Endothelial cell of umbilical vein (primary cell): ENCODE measurements around the gene BLTP3A. TPM values are rescaled to one million over a fixed set of nuclear protein-coding genes. Genes with fewer than 3 reads are reported as not detected.
"Not testable (repeated sequence)": the region's sequence is repeated elsewhere in the genome, so short reads cannot be mapped to it uniquely, and the experiment has no call there.

Source experiments
- BruUV-seq: library from RNA; stranded (reverse); fragments of 400-500 nt; replicated peaks from 2 replicates; lab custom pipeline; 2021; lab: Mats Ljungman, UMichigan
- CTCF ChIA-PET: fragments of 300-600, 350-600 bp; sonication (Branson Sonifier 250); formaldehyde crosslinking; loops from one replicate; lab custom pipeline; 2021; ENCODE audit warnings: antibody characterized with exemption, inconsistent platforms; lab: Charles Lee
- POLR2A ChIA-PET: fragments of 300-600, 350-600 bp; sonication (Branson Sonifier 250); formaldehyde crosslinking; loops from one replicate; lab custom pipeline; 2021; ENCODE audit warnings: antibody characterized with exemption, inconsistent platforms; lab: Charles Lee
- DNase-seq: peaks from one replicate; pipeline ENCODE4 v3.0.0-alpha.2; 2011; ENCODE audit warnings: low read depth, low spot score
- FAIRE-seq: peaks from 2 replicates; lab custom pipeline; 2011; peaks lifted over from hg19 to GRCh38; lab: Jason Lieb, UNC
- H2AFZ ChIP-seq: 2 replicates; pipeline ENCODE4 v1.6.0; 2012; ENCODE audit warnings: low read depth, low read length, control low read depth, inconsistent platforms
- H3K27ac ChIP-seq: 2 replicates; pipeline ENCODE4 v1.5.1; 2011; ENCODE audit warnings: low read depth, mild to moderate bottlenecking, control low read depth, low read length, moderate library complexity; ENCODE audit not compliant: insufficient read depth
- H3K27me3 ChIP-seq, 2 experiments: 2 replicates each; pipeline versions ENCODE4 v1.6.0 to v1.6.1; 2011; ENCODE audit warnings: low read length in 2 of 2, mixed read lengths in 1 of 2; ENCODE audit not compliant: control insufficient read depth in 2 of 2, insufficient read depth in 2 of 2
- H3K36me3 ChIP-seq, 2 experiments: 2 replicates in 1 of 2; 3 replicates in 1 of 2; pipeline ENCODE4 v1.5.1; 2011; ENCODE audit warnings: low read length in 2 of 2, mild to moderate bottlenecking in 1 of 2, moderate library complexity in 1 of 2; ENCODE audit not compliant: control insufficient read depth in 2 of 2, insufficient read depth in 2 of 2; ENCODE audit errors: extremely low read depth in 1 of 2
- H3K4me1 ChIP-seq: 3 replicates; pipeline ENCODE4 v1.5.1; 2011; ENCODE audit warnings: mild to moderate bottlenecking, low read length; ENCODE audit not compliant: control insufficient read depth, insufficient read depth; ENCODE audit errors: extremely low read depth
- H3K4me2 ChIP-seq: 2 replicates; pipeline ENCODE4 v1.6.1; 2011; ENCODE audit warnings: low read length, control low read depth, mixed read lengths; ENCODE audit not compliant: insufficient read depth
- H3K4me3 ChIP-seq, 3 experiments: fragments of 200-600 bp in 1 of 3; sonication (generic), shearing (Covaris generic) in 1 of 3; replicated peaks in 1 of 3; 2 replicates each; pipeline ENCODE4 v1.5.1; 2011 to 2016; ENCODE audit warnings: control low read depth in 3 of 3, low read length in 3 of 3, mild to moderate bottlenecking in 2 of 3, inconsistent platforms in 1 of 3, low read depth in 1 of 3, moderate library complexity in 1 of 3; ENCODE audit not compliant: insufficient read depth in 1 of 3
- H3K79me2 ChIP-seq: 2 replicates; pipeline ENCODE4 v1.6.0; 2012; ENCODE audit warnings: low read length, inconsistent platforms; ENCODE audit not compliant: control insufficient read depth, insufficient read depth
- H3K9ac ChIP-seq: replicated peaks from 2 replicates; pipeline ENCODE3; 2011; ENCODE audit warnings: low read length, control low read depth; ENCODE audit not compliant: insufficient read depth; ENCODE audit errors: extremely low read depth
- H3K9me1 ChIP-seq: replicated peaks from 3 replicates; pipeline ENCODE4 v1.6.0; 2011; ENCODE audit warnings: mild to moderate bottlenecking, low read length; ENCODE audit not compliant: control insufficient read depth, insufficient read depth; ENCODE audit errors: extremely low read depth
- H3K9me3 ChIP-seq: replicated peaks from 2 replicates; pipeline ENCODE4 v1.5.1; 2012; ENCODE audit warnings: low read length, inconsistent platforms; ENCODE audit not compliant: control insufficient read depth, insufficient read depth
- H4K20me1 ChIP-seq: replicated peaks from 2 replicates; pipeline ENCODE3; 2011; ENCODE audit warnings: mild to moderate bottlenecking, low read length; ENCODE audit not compliant: control insufficient read depth, insufficient read depth; ENCODE audit errors: extremely low read depth
- EZH2 ChIP-seq: IDR thresholded peaks from 2 replicates; pipeline ENCODE4 v1.6.1; 2012; ENCODE audit warnings: borderline replicate concordance, low read depth, mild to moderate bottlenecking, moderate library complexity, low read length, inconsistent platforms; ENCODE audit not compliant: severe bottlenecking
- FOS ChIP-seq: IDR thresholded peaks from 2 replicates; pipeline ENCODE4 v1.6.1; 2011; ENCODE audit warnings: mild to moderate bottlenecking, low read length, moderate library complexity, borderline replicate concordance; ENCODE audit not compliant: insufficient read depth
- GATA2 ChIP-seq: IDR thresholded peaks from 2 replicates; pipeline ENCODE4 v1.7.0; 2011; ENCODE audit warnings: low read depth, mild to moderate bottlenecking, moderate library complexity, mixed read lengths, low read length; ENCODE audit not compliant: insufficient read length, insufficient read depth
- JUN ChIP-seq: IDR thresholded peaks from 2 replicates; pipeline ENCODE4 v1.6.1; 2011; ENCODE audit warnings: borderline replicate concordance, low read depth; ENCODE audit not compliant: insufficient read length, insufficient read depth
- MYC ChIP-seq: IDR thresholded peaks from one replicate; pipeline ENCODE4 v1.6.1; 2011; ENCODE audit warnings: mild to moderate bottlenecking, low read depth, low read length
- POLR2A ChIP-seq: IDR thresholded peaks from 2 replicates; pipeline ENCODE4 v1.6.1; 2012; ENCODE audit warnings: low read depth, mild to moderate bottlenecking, control low read depth, low read length
- POLR2AphosphoS5 ChIP-seq: IDR thresholded peaks from 2 replicates; pipeline ENCODE4 v1.6.1; 2012; ENCODE audit warnings: low read depth, mild to moderate bottlenecking, control low read depth, low read length, moderate library complexity; ENCODE audit not compliant: insufficient read depth
- dilution Hi-C: fragments of 300-500 bp; cut with MboI; formaldehyde crosslinking; loops from one replicate; pipeline ENCODE4 v1.15.0; 2019; ENCODE audit warnings: low sequenced_read_pairs; ENCODE audit not compliant: extremely low pct_ligation_motif_present
- intact Hi-C: fragments of 100-400 bp; cut with micrococcal nuclease; formaldehyde crosslinking; loops from one replicate; pipeline ENCODE4 v1.10.0; 2022
- polyA plus RNA-seq, 4 experiments: library from polyadenylated mRNA; depleted of rRNA in 3 of 4; stranded (reverse) in 3 of 4; unstranded in 1 of 4; fragments of >200 nt; gene quantifications; 2 replicates each; pipeline versions ENCODE4 v1.2.1 to v1.2.3, GENCODE V29; 2011 to 2012; ENCODE audit warnings: missing spikeins in 1 of 4
- total RNA-seq: library from RNA; stranded (reverse); gene quantifications from 2 replicates; pipeline ENCODE4 v1.2.3, GENCODE V29; 2021
- TF ChIP-seq, protein P1 (sequence below), 2 donors: IDR thresholded peaks; 1 replicate in 1 of 2; 2 replicates in 1 of 2; pipeline ENCODE4 v1.5.1; 2011; ENCODE audit warnings: low read length in 2 of 2, mild to moderate bottlenecking in 2 of 2, moderate library complexity in 2 of 2, control low read depth in 1 of 2, inconsistent platforms in 1 of 2, low read depth in 1 of 2; ENCODE audit not compliant: insufficient read depth in 1 of 2; ENCODE audit errors: extremely low read depth in 1 of 2
- TF ChIP-seq, protein P2 (sequence below): IDR thresholded peaks from 2 replicates; pipeline ENCODE4 v1.6.1; 2011; ENCODE audit not compliant: insufficient read depth, insufficient read length

Gene BLTP3A
- total and polyA plus RNA-seq, 2 donors (not counting 3 experiments of a cell fraction or from before 2014, with no cell fraction given) = 4.6 to 9.3 TPM

DNA sequence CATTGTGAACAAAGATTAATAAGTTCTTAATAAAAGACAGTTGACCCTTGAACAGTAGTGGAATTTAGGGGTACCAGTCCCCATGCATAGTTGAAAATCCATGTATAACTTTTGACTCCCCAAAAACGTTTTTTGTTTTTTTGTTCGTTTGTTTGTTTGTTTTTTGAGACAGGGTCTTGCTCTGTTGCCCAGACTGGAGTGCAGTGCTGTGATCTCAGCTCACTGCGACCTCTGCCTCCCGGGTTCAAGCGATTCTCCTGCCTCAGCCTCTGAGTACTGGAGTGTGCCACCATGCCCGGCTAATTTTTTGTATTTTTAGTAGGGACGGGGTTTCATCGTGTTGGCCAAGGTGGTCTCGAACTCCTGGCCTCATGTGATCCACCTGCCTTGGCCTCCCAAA is 17.5 kb downstream of the BLTP3A start:
- H2AFZ ChIP-seq, H3K9ac ChIP-seq, DNase-seq, H3K27me3 ChIP-seq, dilution Hi-C loops, POLR2A ChIA-PET, BruUV-seq, H3K9me1 ChIP-seq, H3K79me2 ChIP-seq, H3K36me3 ChIP-seq, H3K4me3 ChIP-seq, H4K20me1 ChIP-seq, intact Hi-C loops, H3K4me2 ChIP-seq, H3K9me3 ChIP-seq, H3K27ac ChIP-seq: not testable (repeated sequence)
- peaks cover 20% of the 10 kb centered on the region for H3K4me1 ChIP-seq
- peak; percentile 18 for FAIRE-seq
- CTCF ChIA-PET = interaction anchor here (1.0 to 3.4 kb wide), 3 partner anchors 10 to 331 kb away, joined by 3 to 20 read pairs (median 10); partner anchors contain the start of gene BLTP3A

DNA sequence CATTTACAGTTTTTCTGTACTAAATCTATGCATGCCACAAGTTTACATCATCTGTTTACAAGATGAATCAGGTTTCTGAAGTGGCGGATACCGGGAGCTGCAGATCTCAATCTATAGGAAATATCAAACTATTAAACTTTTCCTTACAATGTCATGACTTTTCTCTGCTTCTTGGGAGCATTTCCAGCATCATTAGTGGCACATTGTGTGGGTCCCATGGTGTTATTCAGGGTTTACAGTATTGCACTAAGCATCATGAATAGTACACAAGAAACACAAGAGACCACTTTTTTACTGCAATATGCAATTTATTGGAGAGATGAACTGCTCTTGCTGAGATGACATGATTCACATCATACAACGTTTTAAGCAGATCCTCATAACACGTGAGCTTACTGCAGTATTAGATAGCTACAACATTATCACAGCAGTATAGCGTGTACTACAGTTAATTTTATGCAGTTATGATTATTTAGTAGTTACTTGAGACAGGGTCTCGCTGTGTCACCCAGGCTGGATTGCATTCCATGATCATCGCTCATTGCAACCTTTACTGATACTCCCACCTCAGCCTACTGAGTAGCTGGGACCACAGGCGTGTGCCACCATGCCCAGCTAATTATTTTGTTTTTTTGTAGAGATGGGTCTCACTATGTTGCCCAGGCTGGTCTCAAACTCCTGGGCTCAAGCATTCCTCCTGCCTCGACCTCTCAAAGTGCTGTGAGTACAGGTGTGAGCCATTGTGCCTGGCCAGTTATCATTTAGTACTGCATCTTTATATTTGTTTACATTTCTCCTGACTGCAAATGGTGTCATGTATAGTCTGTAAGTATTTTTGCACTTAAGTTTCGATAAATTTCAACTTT is 18.4 kb downstream of the BLTP3A start:
- H3K9me1 ChIP-seq = no peaks in the 10 kb centered on the region
- H2AFZ ChIP-seq = no peak overlapping the region
- no peaks in the 10 kb centered on the region for H3K79me2 ChIP-seq
- POLR2A ChIA-PET = no interaction called here
- no TSS peak for BruUV-seq
- intact Hi-C loops (no loop called here), dilution Hi-C loops (no loop called here)
- H3K4me1 ChIP-seq = peaks cover 20% of the 10 kb centered on the region
- H4K20me1 ChIP-seq = no peaks in the 10 kb centered on the region
- H3K9ac ChIP-seq = no peak overlapping the region
- H3K4me2 ChIP-seq = no peak overlapping the region
- FAIRE-seq = peak; percentile 76
- DNase-seq = peak; percentile 72
- H3K4me3 ChIP-seq = no peak overlapping the region
- no peaks in the 10 kb centered on the region for H3K36me3 ChIP-seq
- TF ChIP-seq, protein P1, sequence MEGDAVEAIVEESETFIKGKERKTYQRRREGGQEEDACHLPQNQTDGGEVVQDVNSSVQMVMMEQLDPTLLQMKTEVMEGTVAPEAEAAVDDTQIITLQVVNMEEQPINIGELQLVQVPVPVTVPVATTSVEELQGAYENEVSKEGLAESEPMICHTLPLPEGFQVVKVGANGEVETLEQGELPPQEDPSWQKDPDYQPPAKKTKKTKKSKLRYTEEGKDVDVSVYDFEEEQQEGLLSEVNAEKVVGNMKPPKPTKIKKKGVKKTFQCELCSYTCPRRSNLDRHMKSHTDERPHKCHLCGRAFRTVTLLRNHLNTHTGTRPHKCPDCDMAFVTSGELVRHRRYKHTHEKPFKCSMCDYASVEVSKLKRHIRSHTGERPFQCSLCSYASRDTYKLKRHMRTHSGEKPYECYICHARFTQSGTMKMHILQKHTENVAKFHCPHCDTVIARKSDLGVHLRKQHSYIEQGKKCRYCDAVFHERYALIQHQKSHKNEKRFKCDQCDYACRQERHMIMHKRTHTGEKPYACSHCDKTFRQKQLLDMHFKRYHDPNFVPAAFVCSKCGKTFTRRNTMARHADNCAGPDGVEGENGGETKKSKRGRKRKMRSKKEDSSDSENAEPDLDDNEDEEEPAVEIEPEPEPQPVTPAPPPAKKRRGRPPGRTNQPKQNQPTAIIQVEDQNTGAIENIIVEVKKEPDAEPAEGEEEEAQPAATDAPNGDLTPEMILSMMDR (IDR thresholded peaks at IDR 0.05; ENCODE audit: extremely low read depth in 1 of 2, insufficient read depth in 1 of 2, low read depth in 1 of 2, low read length in 2 of 2) = no peak
- TF ChIP-seq MYC (no peak), FOS (peak; percentile 46), POLR2AphosphoS5 (peak; percentile 30), EZH2 (no peak), GATA2 (peak; percentile 91), POLR2A (peak; percentile 38), JUN (peak; percentile 60)
- TF ChIP-seq, protein P2, sequence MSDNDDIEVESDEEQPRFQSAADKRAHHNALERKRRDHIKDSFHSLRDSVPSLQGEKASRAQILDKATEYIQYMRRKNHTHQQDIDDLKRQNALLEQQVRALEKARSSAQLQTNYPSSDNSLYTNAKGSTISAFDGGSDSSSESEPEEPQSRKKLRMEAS = no peak
- CTCF ChIA-PET = interaction anchor here (0.7 to 3.4 kb wide), 6 partner anchors 9 to 330 kb away, joined by 3 to 20 read pairs (median 4); partner anchors contain the start of gene BLTP3A
- H3K9me3 ChIP-seq = no peaks in the 10 kb centered on the region
- H3K27ac ChIP-seq = no peak overlapping the region
- no peaks in the 10 kb centered on the region for H3K27me3 ChIP-seq
